ENCODE results near the gene ZDHHC14.

ZDHHC14 gene

GRCh38 chr6:157396026-157396425 is 15.0 kb downstream of the ZDHHC14 start:
- H3K4me3 ChIP-seq (ENCODE audit: low read depth, low read length), result no peak overlapping the region
- no peak for DNase-seq (ENCODE audit: low read depth, low spot score)
- TF ChIP-seq, protein P1, sequence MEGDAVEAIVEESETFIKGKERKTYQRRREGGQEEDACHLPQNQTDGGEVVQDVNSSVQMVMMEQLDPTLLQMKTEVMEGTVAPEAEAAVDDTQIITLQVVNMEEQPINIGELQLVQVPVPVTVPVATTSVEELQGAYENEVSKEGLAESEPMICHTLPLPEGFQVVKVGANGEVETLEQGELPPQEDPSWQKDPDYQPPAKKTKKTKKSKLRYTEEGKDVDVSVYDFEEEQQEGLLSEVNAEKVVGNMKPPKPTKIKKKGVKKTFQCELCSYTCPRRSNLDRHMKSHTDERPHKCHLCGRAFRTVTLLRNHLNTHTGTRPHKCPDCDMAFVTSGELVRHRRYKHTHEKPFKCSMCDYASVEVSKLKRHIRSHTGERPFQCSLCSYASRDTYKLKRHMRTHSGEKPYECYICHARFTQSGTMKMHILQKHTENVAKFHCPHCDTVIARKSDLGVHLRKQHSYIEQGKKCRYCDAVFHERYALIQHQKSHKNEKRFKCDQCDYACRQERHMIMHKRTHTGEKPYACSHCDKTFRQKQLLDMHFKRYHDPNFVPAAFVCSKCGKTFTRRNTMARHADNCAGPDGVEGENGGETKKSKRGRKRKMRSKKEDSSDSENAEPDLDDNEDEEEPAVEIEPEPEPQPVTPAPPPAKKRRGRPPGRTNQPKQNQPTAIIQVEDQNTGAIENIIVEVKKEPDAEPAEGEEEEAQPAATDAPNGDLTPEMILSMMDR (IDR thresholded peaks at IDR 0.05; ENCODE audit: low read depth, low read length), result no peak
- in situ Hi-C loops (cut with HindIII; ENCODE audit: low sequenced_read_pairs), result no loop called here

DNA sequence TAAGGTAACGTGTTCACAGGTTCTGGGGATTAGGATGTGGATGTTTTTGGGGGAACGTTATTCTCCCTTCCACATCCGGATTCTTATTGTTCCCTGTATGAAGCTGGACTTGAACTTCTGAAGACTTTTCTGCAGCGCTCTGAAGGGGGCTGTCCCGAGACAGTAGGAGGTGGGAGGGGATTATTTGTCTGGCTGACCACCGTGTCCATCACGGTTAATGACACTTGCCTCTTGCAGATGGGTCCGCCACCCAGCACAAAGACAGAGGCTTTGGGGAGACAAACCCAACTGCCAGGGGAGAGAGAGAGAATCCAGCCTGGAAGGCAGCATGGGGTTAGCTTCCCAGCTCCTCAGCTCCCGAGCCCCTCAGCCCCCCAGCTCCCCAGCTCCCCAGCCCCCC is 16.7 kb downstream of the ZDHHC14 start:
- H3K4me3 ChIP-seq (ENCODE audit: low read depth, low read length), result no peak overlapping the region
- in situ Hi-C loops (cut with HindIII; ENCODE audit: low sequenced_read_pairs), result no loop called here
- DNase-seq (ENCODE audit: low read depth, low spot score), result no peak
- TF ChIP-seq, protein P1 (IDR thresholded peaks at IDR 0.05; ENCODE audit: low read depth, low read length), result no peak

DNA sequence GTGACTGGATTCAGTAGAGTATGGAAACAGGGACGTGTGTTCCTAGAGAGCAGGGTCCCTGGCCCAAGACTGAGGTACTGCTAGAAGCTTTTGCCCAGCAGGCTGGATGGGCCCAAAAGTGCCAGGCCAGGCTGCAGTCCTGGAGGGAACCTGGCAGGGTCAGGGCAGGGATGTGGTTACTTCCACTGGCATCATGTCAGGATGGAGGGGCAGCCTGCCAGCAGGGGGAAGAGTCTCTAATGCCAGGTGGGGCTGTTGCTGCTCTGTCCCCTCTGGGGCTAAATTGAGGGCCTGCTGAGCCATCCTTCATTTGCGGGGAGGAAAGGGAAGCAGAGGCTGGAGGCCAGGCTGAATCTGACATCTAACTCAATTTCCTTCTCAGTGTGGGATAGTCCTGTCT is 17.2 kb downstream of the ZDHHC14 start:
- no peak overlapping the region for H3K4me3 ChIP-seq (ENCODE audit: low read depth, low read length)
- TF ChIP-seq, protein P1 (IDR thresholded peaks at IDR 0.05; ENCODE audit: low read depth, low read length), result no peak
- in situ Hi-C loops (cut with HindIII; ENCODE audit: low sequenced_read_pairs), result no loop called here
- no peak for DNase-seq (ENCODE audit: low read depth, low spot score)

GRCh38 chr6:157400676-157401075 is 19.7 kb downstream of the ZDHHC14 start:
- TF ChIP-seq, protein P1 (IDR thresholded peaks at IDR 0.05; ENCODE audit: low read depth, low read length), result no peak
- in situ Hi-C loops (cut with HindIII; ENCODE audit: low sequenced_read_pairs), result no loop called here
- H3K4me3 ChIP-seq (ENCODE audit: low read depth, low read length), result no peak overlapping the region
- no peak for DNase-seq (ENCODE audit: low read depth, low spot score)

- TF ChIP-seq, protein P1 (IDR thresholded peaks at IDR 0.05; ENCODE audit: low read depth, low read length), result no peak
- H3K4me3 ChIP-seq (ENCODE audit: low read depth, low read length), result no peak overlapping the region
- in situ Hi-C loops (cut with HindIII; ENCODE audit: low sequenced_read_pairs), result no loop called here
Observed at GRCh38 chr6:157401734-157402338, 20.8 kb downstream of the ZDHHC14 start.

DNA sequence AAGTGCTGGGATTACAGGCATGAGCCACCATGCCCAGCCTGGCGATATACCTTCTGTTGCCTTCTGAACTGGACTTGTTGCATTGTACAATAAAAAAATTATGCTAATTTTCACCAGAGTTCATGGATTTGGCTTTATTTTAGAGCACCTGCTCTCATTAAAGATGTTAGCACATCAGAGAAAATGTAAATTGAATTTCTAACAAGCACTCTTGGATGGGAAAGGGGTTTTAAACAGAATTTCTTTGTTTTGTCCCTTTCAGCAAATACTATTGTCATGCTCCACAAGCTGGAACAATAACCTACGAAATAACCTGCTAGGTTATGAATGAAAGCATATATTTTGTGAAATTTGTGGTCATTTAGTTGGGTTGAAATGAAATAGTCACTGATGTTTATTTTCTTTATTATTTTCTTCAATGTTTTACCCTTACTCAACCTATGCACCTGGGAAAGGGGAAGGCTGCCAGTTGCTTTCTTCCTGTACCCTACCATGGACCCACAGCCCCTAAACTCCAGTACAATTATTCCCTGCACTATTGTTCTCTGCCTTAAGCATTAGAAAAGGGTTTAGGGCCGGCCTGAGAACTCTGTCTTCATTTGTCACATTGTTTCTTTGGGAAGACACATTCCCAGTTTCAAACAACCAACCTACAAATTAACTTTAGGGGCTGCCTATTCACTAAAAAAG is 22.2 kb downstream of the ZDHHC14 start:
- DNase-seq (ENCODE audit: low read depth, low spot score), result no peak
- H3K4me3 ChIP-seq (ENCODE audit: low read depth, low read length), result no peak overlapping the region
- TF ChIP-seq, protein P1 (IDR thresholded peaks at IDR 0.05; ENCODE audit: low read depth, low read length), result no peak
- in situ Hi-C loops (cut with HindIII; ENCODE audit: low sequenced_read_pairs), result no loop called here

More at GRCh38 chr6:157401734-157402338, 20.8 kb downstream of the ZDHHC14 start:
- no peak for DNase-seq (ENCODE audit: low read depth, low spot score)

Measured in astrocyte of the spinal cord (primary cell).